Measurements from ENCODE around the gene USHBP1. TPM values are rescaled to one million over a fixed set of nuclear protein-coding genes. Genes with fewer than 3 reads are reported as not detected.

Gene USHBP1
- total RNA-seq, 1 experiment from 2014 or later = 7.5 TPM

DNA sequence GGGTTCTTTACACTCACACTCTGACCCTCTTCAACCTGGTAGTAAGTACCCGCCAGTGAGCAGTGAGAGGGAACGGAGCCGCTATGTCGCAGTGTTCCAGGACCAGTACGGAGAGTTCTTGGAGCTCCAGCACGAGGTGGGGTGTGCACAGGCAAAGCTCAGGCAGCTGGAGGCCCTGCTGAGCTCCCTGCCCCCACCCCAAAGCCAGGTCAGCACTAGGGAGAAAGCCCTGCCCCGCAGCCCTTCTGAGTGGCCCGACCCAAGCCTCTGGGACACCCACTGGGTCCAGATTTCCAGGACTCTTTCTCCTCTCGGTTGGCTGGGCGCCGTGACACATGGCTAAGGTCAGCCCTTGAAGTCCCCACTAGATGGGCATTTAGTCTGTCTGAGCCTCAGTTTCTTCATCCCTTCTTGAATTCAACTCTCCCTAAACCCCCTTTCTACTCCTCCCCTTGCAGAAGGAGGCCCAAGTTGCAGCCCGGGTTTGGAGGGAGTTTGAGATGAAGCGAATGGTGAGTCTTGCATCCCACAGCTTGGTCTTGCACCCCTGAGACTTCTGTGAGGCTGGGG is 36.7 kb downstream of the USHBP1 start:
- H3K36me3 ChIP-seq (replicated peaks; ENCODE audit: control insufficient read depth, insufficient read depth, low read length) = peaks cover 10% of the 10 kb centered on the region
- no peaks in the 10 kb centered on the region for H3K27me3 ChIP-seq (ENCODE audit: control insufficient read depth, insufficient read depth, low read length)
- DNase-seq = no peak
- H3K4me3 ChIP-seq (ENCODE audit: insufficient read depth, low read depth, low read length) = no peak overlapping the region

DNA sequence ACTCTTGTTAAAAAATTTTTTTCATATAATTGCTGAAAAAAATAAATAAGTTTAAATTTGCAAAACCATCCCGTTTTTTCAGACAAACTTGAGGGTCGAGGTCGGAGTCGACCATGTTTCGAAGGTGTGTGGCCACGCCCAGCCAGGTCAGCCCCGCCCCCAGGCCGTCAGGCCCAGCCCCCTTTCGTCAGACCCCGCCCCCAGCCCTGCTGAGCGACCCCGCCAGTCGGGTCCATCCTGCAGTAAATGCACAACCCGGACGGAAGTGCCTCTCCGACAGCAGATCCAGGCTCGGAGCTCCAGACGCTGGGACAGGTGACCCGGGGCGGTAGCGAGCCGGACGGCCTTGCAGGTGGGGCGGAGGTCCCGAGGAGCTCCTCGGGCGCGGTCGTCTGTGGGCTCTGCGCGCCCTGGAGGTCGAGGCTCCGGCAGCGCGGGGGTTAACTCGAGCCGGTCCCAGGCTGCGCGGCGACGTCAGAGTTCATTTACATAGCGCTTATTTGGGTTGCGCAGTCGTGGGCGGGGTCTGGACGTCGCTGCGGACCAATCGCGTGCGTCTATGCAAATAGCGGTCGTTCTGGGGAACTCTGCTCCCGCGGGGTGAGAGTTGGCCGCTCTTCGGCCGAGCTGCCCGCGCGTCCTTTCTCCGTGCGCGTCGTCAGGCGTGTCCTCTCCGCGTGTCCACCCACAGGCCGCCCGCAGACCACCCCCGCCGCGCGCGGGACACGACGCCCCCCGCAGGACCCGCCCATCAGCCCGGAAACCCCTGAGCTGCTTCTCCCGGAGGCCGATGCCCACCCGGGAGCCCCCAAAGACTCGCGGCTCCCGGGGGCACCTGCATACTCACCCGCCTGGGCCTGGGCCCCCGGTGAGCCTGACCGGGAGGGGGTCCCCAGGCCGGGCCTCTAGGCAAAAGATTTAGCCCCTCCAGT is 38.3 kb downstream of the USHBP1 start, which contains the start of gene OCEL1:
Gene OCEL1, plus strand, starts transcription at position 225 of the 932 bp plus-strand sequence. Its CDS starts 22 bp downstream, at position 247.
- H3K36me3 ChIP-seq (replicated peaks; ENCODE audit: control insufficient read depth, insufficient read depth, low read length) = peaks cover 4% of the 10 kb centered on the region
- peak; percentile 98 for DNase-seq
- H3K27me3 ChIP-seq (ENCODE audit: control insufficient read depth, insufficient read depth, low read length) = no peaks in the 10 kb centered on the region
- peak within 1 kb of the TSS; percentile 83 for H3K4me3 ChIP-seq (ENCODE audit: insufficient read depth, low read depth, low read length)

DNA sequence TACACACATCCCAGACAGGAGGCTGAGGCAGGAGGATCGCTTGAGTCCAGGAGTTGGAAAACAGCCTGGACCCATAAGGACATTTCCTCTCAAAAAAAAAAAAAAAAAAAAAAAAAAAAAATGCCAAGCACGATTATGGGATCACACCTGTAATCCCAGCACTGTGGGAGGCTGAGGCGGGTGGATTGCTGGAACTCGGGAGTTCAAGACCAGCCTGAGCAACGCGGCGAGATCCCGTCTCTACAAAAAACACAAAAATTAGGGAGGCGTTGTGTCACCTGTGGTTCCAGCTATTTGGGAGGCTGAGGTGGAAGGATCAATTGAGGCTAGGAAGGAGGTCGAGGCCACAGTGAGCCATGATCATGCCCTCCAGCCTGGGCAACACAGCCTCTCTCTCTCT is 39.5 kb downstream of the USHBP1 start:
- Histone ChIP-seq H3K36me3 (replicated peaks; ENCODE audit: control insufficient read depth, insufficient read depth, low read length) (peaks cover 4% of the 10 kb centered on the region), H3K27me3 (ENCODE audit: control insufficient read depth, insufficient read depth, low read length) (no peaks in the 10 kb centered on the region), H3K4me3 (ENCODE audit: insufficient read depth, low read depth, low read length) (no peak overlapping the region)
- DNase-seq = no peak

DNA sequence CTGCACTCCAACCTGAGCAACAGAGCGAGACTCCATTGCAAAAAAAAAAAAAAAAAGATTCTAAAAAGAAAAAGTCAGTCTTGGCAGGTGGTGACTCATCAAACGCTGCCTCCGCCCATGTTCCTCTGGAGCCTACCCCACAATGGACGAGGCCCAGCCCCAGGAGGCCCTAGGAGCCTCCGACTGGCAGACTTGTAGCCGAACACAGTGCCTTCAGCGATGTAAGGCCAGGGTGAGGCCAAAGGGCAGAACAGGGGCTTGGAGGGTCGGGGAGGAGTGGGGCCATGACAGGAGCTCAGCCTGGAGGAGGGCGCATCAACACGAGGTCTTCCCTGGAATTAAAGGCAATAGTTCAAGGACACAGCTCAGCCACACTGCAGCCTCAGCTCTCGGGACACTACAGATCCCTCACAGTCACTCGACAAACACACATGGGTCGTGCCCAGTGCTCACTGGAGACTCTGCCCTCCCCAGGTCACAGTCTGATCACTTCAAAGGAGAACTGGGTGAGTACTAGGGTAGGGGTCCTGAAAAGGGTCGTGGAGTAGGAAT is 44.3 kb downstream of the USHBP1 start:
- H3K36me3 ChIP-seq (replicated peaks; ENCODE audit: control insufficient read depth, insufficient read depth, low read length) = peaks cover 3% of the 10 kb centered on the region
- no peak overlapping the region for H3K4me3 ChIP-seq (ENCODE audit: insufficient read depth, low read depth, low read length)
- H3K27me3 ChIP-seq (ENCODE audit: control insufficient read depth, insufficient read depth, low read length) = no peaks in the 10 kb centered on the region
- DNase-seq = no peak

DNA sequence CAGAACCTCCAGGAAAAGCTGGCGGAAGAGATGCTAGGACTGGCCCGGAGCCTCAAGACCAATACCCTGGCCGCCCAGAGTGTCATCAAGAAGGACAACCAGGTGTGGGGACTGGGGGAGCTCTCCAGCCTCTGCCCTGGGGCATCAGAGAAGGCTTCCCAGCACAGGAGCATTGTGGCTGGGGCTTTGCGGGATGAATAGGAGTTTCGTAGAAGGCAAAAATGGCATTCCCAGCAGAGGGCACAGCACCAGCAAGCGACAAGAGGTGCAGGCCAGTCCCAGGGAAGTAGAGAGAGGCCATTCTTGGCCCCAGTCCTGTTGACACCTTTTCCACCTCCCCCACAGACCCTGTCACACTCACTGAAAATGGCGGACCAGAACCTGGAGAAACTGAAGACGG is 45.3 kb downstream of the USHBP1 start:
- H3K36me3 ChIP-seq (replicated peaks; ENCODE audit: control insufficient read depth, insufficient read depth, low read length) = peaks cover 3% of the 10 kb centered on the region
- H3K4me3 ChIP-seq (ENCODE audit: insufficient read depth, low read depth, low read length) = no peak overlapping the region
- DNase-seq = no peak
- H3K27me3 ChIP-seq (ENCODE audit: control insufficient read depth, insufficient read depth, low read length) = no peaks in the 10 kb centered on the region

DNA sequence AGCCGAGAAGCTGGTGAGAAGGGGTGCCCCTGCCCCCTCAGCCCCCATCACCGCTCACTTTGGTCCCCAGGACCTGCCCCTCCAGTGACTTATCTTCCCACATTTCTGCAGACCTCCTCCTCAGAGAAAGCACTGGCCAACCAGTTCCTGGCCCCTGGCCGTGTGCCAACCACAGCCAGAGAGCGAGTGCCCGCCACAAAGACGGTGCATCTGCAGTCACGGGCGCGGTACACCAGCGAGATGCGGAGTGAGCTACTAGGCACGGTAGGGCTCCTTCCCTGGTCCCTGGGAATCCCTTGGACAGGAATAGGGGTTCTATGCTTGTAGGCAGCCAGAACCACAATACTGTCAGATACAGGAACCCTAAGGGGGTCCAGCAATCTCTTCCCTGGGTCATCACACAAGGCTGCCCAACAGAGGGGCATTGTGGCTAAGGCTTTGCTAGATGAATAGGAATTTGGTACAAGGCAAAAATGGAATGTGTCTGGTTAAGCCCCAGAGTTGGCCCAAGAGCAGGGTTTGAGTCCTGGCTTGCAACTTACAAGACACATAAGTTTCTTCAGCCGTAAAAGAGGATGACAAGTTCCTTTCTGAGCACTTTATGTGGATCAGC is 48.4 kb downstream of the USHBP1 start:
- H3K4me3 ChIP-seq (ENCODE audit: insufficient read depth, low read depth, low read length) = peak overlapping the region; percentile 62
- no peaks in the 10 kb centered on the region for H3K27me3 ChIP-seq (ENCODE audit: control insufficient read depth, insufficient read depth, low read length)
- H3K36me3 ChIP-seq (replicated peaks; ENCODE audit: control insufficient read depth, insufficient read depth, low read length) = peaks cover 3% of the 10 kb centered on the region
- peak; percentile 28 for DNase-seq

DNA sequence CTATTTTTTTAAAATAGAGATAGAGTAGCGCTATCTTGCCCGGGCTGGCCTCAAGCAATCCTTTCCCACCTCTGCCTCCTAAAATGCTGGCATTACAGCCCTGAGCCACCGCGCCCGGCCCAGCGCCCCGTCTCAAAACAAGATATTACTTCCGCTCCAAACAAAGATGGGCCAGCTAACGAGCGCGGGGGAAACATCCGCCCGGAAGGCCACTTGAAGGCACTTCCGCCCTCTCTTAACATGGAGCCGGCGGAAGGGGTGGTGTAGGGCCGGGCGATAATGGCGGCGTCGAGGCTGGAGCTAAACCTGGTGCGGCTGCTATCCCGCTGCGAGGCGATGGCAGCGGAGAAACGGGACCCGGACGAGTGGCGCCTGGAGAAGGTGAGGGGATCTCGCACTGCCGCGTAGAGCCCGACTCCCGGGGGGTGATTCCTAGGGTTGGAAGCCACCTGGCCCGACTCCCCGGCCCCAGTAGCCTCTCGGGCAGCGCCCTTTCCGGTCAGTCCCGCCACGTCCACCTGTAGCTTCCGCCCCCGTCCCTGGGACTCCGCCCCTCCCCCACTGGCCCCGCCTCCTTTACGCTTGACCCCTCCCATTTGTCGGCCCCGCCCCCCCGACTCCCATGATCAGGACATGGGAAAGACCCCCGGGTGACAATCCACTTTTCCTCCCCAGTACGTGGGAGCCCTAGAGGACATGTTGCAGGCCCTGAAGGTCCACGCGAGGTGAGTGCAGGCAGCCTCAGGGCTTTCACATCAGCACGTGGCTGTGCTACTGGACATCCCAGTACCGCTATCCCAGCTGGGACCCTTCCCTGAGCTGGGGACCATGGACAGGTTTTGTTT is 49.2 kb downstream of the USHBP1 start, which contains the start of gene USE1:
Gene USE1, plus strand, starts transcription at position 231 of the 845 bp plus-strand sequence. Its CDS starts 49 bp downstream, at position 280.
- Histone ChIP-seq H3K36me3 (replicated peaks; ENCODE audit: control insufficient read depth, insufficient read depth, low read length) (peaks cover 4% of the 10 kb centered on the region), H3K4me3 (ENCODE audit: insufficient read depth, low read depth, low read length) (peak within 1 kb of the TSS; percentile 62), H3K27me3 (ENCODE audit: control insufficient read depth, insufficient read depth, low read length) (no peaks in the 10 kb centered on the region)
- DNase-seq = peak; percentile 98

DNA sequence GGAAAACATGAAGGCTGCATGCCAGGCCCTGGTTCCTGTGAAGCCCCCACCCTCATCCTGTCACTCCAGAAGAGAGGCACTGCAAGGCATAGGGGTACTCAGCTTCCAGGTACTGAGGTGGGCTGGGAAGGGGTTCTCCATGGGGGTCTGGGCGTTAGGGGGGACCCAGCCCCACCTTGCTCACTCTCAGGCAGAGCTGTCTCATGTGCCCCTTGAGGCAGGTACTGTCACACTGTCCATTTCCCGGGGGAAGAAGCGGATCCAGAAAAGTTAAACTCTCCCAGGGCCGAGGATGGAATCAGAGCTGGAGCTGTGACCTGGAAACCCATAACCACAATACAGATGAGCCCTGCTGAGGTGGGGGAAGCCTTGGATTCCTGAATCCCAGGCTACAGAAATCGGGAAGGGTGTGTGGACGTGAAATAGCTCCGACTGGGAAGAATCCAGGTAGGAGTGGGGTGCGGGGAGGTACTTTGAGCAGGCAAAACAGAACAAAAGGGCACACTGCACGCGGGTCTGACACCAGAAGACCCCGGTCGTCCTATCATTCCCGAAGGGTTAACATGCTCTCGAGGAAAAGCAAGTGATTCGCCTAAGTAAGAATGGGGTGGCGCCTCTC is 49.9 kb downstream of the USHBP1 start:
- H3K4me3 ChIP-seq (ENCODE audit: insufficient read depth, low read depth, low read length) = peak overlapping the region; percentile 62
- peak; percentile 66 for DNase-seq
- no peaks in the 10 kb centered on the region for H3K27me3 ChIP-seq (ENCODE audit: control insufficient read depth, insufficient read depth, low read length)
- H3K36me3 ChIP-seq (replicated peaks; ENCODE audit: control insufficient read depth, insufficient read depth, low read length) = peaks cover 4% of the 10 kb centered on the region

DNA sequence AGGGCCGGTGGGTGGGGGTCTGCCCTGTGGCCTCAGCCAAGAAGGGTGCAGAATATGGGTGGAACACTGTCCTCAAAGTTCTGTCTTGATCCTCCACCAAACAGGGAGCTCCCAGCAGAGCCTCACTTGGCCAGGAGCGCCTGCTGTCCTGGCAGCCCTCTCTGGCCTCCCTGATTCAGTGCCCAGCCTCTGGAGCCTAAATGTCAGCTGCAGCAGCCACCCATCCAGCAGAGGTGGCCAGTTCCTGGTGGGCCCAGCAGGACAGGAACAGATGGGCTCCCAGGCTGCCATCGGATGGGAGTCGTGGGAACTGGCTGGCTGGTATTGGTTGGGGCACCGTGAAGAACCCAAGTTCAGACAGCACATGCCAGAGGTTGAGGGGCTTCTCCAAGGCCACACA is 51.2 kb downstream of the USHBP1 start:
- Histone ChIP-seq H3K27me3 (ENCODE audit: control insufficient read depth, insufficient read depth, low read length) (no peaks in the 10 kb centered on the region), H3K4me3 (ENCODE audit: insufficient read depth, low read depth, low read length) (no peak overlapping the region), H3K36me3 (replicated peaks; ENCODE audit: control insufficient read depth, insufficient read depth, low read length) (peaks cover 4% of the 10 kb centered on the region)
- no peak for DNase-seq

DNA sequence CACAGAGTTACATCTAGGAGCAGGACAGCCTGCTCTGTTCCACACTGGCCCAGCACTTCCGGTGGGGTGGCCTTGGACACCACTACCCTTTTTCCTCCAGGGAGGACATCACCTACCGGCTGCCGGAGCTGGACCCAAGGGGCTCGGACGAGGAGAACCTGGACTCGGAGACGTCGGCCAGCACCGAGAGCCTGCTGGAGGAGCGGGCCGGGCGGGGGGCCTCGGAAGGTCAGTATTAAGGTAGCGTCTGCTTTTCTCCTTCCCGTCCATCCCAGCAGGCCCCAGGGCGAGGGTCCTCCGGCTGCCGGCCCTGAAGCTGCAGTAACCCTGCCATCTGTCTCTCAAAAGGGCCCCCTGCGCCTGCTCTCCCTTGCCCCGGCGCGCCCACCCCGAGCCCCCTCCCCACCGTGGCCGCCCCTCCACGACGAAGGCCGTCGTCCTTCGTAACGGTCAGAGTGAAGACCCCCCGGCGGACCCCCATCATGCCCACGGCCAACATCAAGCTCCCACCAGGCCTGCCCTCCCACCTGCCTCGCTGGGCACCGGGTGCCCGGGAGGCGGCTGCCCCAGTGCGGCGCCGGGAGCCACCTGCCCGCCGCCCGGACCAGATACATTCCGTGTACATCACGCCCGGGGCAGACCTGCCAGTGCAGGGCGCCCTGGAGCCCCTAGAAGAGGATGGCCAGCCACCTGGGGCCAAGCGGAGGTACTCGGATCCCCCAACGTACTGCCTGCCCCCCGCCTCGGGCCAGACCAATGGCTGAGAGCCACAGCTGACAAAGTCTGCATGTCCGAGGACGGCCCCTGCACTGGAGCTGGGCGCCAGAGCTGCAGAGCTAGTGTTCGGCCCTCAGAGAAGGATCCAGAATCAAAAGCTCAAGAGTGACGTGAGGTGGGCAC is 52.7 kb downstream of the USHBP1 start:
- H3K27me3 ChIP-seq (ENCODE audit: control insufficient read depth, insufficient read depth, low read length) = no peaks in the 10 kb centered on the region
- DNase-seq = no peak
- no peak overlapping the region for H3K4me3 ChIP-seq (ENCODE audit: insufficient read depth, low read depth, low read length)
- peaks cover 2% of the 10 kb centered on the region for H3K36me3 ChIP-seq (replicated peaks; ENCODE audit: control insufficient read depth, insufficient read depth, low read length)

DNA sequence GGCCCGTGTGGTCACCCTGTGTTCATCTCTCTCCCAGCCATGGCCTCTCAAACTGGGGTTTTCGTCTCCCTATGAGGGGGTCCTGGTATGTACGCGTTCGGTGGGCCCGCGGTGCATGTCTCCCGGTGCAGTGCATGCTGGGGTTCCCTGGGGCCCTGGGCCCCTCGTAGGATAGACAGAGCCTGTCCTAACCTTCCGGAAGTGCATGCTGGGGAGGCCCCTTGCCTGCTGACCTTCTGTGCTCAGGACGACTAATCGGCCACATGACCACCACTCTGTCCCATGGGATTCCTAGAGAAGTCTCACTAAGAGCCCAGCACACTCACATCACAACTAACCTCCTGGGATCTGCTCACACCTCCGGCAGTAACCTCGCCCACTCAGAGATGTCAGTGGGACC is 54.2 kb downstream of the USHBP1 start:
- Histone ChIP-seq H3K27me3 (ENCODE audit: control insufficient read depth, insufficient read depth, low read length) (no peaks in the 10 kb centered on the region), H3K36me3 (replicated peaks; ENCODE audit: control insufficient read depth, insufficient read depth, low read length) (peaks cover 2% of the 10 kb centered on the region), H3K4me3 (ENCODE audit: insufficient read depth, low read depth, low read length) (no peak overlapping the region)
- no peak for DNase-seq

DNA sequence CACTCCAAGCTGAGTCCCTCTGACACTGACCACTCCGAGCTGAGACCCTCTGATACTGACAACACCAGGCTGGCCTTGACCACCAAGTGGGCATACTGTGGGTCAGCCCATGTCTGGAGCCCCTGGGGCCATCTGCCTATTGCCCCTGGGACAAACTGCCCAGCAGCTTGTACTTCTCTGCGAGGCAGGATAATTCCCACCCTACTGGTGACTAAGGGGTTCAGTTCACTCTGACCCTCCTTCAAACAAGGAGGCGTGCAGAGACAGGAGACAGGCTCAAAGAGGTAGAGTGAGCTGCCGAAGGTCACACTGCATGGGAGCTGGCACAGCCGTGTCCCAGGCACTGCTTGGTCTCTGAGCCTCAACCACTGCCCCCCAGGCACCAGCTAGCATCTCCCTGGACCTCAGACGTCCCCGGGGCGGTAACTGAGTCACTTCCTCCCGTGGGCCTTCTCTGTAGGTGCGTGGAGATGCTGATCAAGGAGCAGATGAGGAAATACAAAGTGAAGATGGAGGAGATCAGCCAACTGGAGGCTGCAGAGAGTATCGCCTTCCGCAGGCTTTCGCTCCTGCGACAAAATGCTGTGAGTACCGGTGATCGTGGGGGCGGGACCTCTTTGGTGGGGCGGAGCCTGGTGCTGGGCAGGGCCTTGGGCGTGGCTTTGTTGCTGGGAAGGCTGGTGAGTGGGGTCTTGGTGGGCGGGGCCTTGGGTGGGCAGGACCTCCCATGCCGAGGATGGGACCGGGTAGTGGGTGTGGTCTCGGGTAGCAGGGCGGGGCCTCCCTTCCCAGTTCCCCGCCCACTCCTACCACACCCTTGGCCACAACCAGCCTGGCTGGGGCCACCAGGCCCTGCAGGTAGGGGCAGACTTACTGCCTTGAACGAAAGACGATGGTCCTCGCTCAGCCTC is 55.2 kb downstream of the USHBP1 start:
- Histone ChIP-seq H3K27me3 (ENCODE audit: control insufficient read depth, insufficient read depth, low read length) (no peaks in the 10 kb centered on the region), H3K36me3 (replicated peaks; ENCODE audit: control insufficient read depth, insufficient read depth, low read length) (peaks cover 2% of the 10 kb centered on the region), H3K4me3 (ENCODE audit: insufficient read depth, low read depth, low read length) (no peak overlapping the region)
- DNase-seq = peak; percentile 100
